Thymus (tissue), 11 donors: ENCODE results near the gene ZNF394. TPM values are rescaled to one million over a fixed set of nuclear protein-coding genes. Genes with fewer than 3 reads are reported as not detected.
A peak's percentile ranks its signal among the peaks of the same experiment; 100 is the strongest.
"Not testable (repeated sequence)": the region's sequence is repeated elsewhere in the genome, so short reads cannot be mapped to it uniquely, and the experiment has no call there.

ENCODE experiments used
- DNase-seq, 9 donors: peaks; one replicate each; pipeline ENCODE4 v3.0.0-alpha.2; 2013; ENCODE audit warnings: low spot score in 9 of 9, low read depth in 6 of 9, missing footprints in 1 of 9
- H3K27ac ChIP-seq, 2 donors: one replicate each; pipeline ENCODE4 v1.5.1; 2013; ENCODE audit warnings: control low read depth in 1 of 2, low read depth in 1 of 2, low read length in 1 of 2, mild to moderate bottlenecking in 1 of 2, moderate library complexity in 1 of 2
- H3K27me3 ChIP-seq, 2 donors: one replicate each; pipeline ENCODE4 v1.5.1; 2013; ENCODE audit warnings: low read length in 1 of 2; ENCODE audit not compliant: control insufficient read depth in 2 of 2, insufficient read depth in 1 of 2
- H3K36me3 ChIP-seq, 2 donors: one replicate each; pipeline ENCODE4 v1.5.1; 2013; ENCODE audit warnings: low read length in 1 of 2, mild to moderate bottlenecking in 1 of 2, moderate library complexity in 1 of 2; ENCODE audit not compliant: control insufficient read depth in 2 of 2, insufficient read depth in 2 of 2
- H3K4me1 ChIP-seq, 2 donors: one replicate each; pipeline ENCODE4 v1.5.1; 2013; ENCODE audit warnings: low read length in 2 of 2; ENCODE audit not compliant: control insufficient read depth in 2 of 2, insufficient read depth in 2 of 2
- H3K4me3 ChIP-seq, 2 donors: one replicate each; pipeline ENCODE4 v1.5.1; 2013; ENCODE audit warnings: low read length in 2 of 2, control low read depth in 1 of 2, mild to moderate bottlenecking in 1 of 2
- H3K9me3 ChIP-seq, 2 donors: one replicate each; pipeline ENCODE4 v1.5.1; 2013; ENCODE audit warnings: low read length in 1 of 2, mild to moderate bottlenecking in 1 of 2; ENCODE audit not compliant: control insufficient read depth in 2 of 2, insufficient read depth in 1 of 2
- WGBS: extraction: QIAGEN DNeasy Blood & Tissue Kit; methylation state at CpG from one replicate; pipeline ENCODE4 v1.1.7; 2013; 5-methylcytosine and 5-hydroxymethylcytosine counted together
- polyA plus RNA-seq: library from polyadenylated mRNA; stranded (reverse); fragments of 200-250 nt; gene quantifications from one replicate; pipeline ENCODE4 v1.2.3, GENCODE V29; 2013
- total RNA-seq: library from RNA; stranded (reverse); fragments of 120-200 nt; gene quantifications from one replicate; pipeline ENCODE4 v1.2.4, GENCODE V29; 2013
- donor health status: healthy.

Gene ZNF394
- total and polyA plus RNA-seq, 2 donors, result 26.1 to 41.3 TPM

GRCh38 chr7:99535667-99536066 lies 35.6 kb upstream of the ZNF394 start:
- Histone ChIP-seq H3K36me3 (peaks cover 23 to 24% of the 10 kb centered on the region in 2 donors), H3K27ac (no peak overlapping the region), H3K9me3 (peaks cover 16 to 56% of the 10 kb centered on the region in 2 donors), H3K4me1 (no peaks in the 10 kb centered on the region), H3K4me3 (no peak overlapping the region), H3K27me3 (no peaks in the 10 kb centered on the region)
- WGBS, result 95% methylated on average over 2 of the region's 2 CpGs
- DNase-seq, result no peak

- 98% methylated on average over 12 of the region's 12 CpGs for whole genome bisulfite sequencing
- H3K36me3 ChIP-seq, result peaks cover 45 to 55% of the 10 kb centered on the region in 2 donors
- no peak for DNase-seq
- no peak overlapping the region for H3K4me3 ChIP-seq
- H3K4me1 ChIP-seq, result no peaks in the 10 kb centered on the region
- H3K27ac ChIP-seq, result no peak overlapping the region
- no peaks in the 10 kb centered on the region for H3K27me3 ChIP-seq
- peaks cover 13 to 59% of the 10 kb centered on the region in 2 donors for H3K9me3 ChIP-seq
These were observed 31.3 kb upstream of the ZNF394 start for GRCh38 chr7:99531354-99531765.

GRCh38 chr7:99525713-99526440 lies 25.8 kb upstream of the ZNF394 start:
- H3K4me3 ChIP-seq, result no peak overlapping the region
- H3K27me3 ChIP-seq, result no peaks in the 10 kb centered on the region
- H3K9me3 ChIP-seq, result peaks cover 0 to 19% of the 10 kb centered on the region in 2 donors
- peak in 1 of 9 donors; percentile 25 for DNase-seq
- no peaks in the 10 kb centered on the region for H3K4me1 ChIP-seq
- WGBS, result 98% methylated on average over 21 of the region's 21 CpGs
- peaks cover 30 to 47% of the 10 kb centered on the region in 2 donors for H3K36me3 ChIP-seq
- no peak overlapping the region for H3K27ac ChIP-seq

GRCh38 chr7:99521399-99521798 lies 21.3 kb upstream of the ZNF394 start:
- 97% methylated on average over 3 of the region's 3 CpGs for WGBS
- H3K27ac ChIP-seq, result no peak overlapping the region
- H3K36me3 ChIP-seq, result peaks cover 26 to 31% of the 10 kb centered on the region in 2 donors

DNA sequence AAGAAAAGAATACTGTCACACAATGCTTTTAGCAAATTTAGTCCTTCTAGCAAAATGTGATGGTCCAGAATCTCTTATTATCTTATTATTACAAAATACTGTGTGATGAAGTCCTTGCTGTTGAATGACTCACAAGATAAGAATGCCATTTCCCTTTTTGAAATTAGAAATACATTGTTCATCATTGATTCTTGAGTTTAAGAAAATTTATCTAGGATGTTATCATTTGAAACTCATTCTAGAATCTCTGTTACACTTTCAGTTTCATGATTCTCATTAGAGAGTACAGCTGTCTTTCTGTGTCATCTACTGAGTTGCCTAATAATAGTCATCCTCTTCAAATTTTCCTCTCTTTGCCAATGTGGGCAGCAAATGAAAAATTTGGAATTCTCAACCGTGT lies 14.0 kb upstream of the ZNF394 start:
- 98% methylated on average over 1 of the region's 1 CpG for WGBS
- H3K27me3 ChIP-seq, result no peaks in the 10 kb centered on the region
- peaks cover 24 to 42% of the 10 kb centered on the region in 2 donors for H3K36me3 ChIP-seq
- no peak overlapping the region for H3K4me3 ChIP-seq
- H3K27ac ChIP-seq, result no peak overlapping the region
- H3K9me3 ChIP-seq, result no peaks in the 10 kb centered on the region
- no peak for DNase-seq
- no peaks in the 10 kb centered on the region for H3K4me1 ChIP-seq

More at GRCh38 chr7:99521399-99521798, 21.3 kb upstream of the ZNF394 start:
- no peak for DNase-seq
- no peaks in the 10 kb centered on the region for H3K4me1 ChIP-seq
- no peaks in the 10 kb centered on the region for H3K9me3 ChIP-seq
- H3K27me3 ChIP-seq, result no peaks in the 10 kb centered on the region
- H3K4me3 ChIP-seq, result no peak overlapping the region

DNA sequence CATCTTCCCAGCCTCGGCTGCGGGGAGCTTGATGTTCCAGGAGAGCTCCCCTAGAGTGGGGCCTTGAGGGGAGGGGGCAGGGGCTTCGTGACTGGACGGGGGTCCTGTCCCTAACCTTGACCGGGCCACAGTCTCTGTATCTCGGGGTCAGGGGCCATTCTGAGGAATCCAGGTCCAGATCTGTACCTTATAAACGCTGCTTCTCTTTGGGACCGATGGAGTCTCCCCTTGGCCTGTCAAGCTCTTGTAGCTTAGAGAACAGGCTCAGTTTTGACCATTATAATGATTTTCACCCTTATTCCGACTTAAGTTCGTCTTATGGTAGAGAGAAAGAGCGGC lies 5.2 kb upstream of the ZNF394 start:
- Histone ChIP-seq H3K9me3 (peaks cover 0 to 7% of the 10 kb centered on the region in 2 donors), H3K36me3 (peaks cover 0 to 2% of the 10 kb centered on the region in 2 donors), H3K27ac (peak overlapping the region; percentile 93 to 95), H3K4me1 (peaks cover 10 to 26% of the 10 kb centered on the region in 2 donors), H3K4me3 (peak overlapping the region; percentile 90 to 96), H3K27me3 (no peaks in the 10 kb centered on the region)
- DNase-seq, result no peak
- 4% methylated on average over 11 of the region's 11 CpGs for WGBS

DNA sequence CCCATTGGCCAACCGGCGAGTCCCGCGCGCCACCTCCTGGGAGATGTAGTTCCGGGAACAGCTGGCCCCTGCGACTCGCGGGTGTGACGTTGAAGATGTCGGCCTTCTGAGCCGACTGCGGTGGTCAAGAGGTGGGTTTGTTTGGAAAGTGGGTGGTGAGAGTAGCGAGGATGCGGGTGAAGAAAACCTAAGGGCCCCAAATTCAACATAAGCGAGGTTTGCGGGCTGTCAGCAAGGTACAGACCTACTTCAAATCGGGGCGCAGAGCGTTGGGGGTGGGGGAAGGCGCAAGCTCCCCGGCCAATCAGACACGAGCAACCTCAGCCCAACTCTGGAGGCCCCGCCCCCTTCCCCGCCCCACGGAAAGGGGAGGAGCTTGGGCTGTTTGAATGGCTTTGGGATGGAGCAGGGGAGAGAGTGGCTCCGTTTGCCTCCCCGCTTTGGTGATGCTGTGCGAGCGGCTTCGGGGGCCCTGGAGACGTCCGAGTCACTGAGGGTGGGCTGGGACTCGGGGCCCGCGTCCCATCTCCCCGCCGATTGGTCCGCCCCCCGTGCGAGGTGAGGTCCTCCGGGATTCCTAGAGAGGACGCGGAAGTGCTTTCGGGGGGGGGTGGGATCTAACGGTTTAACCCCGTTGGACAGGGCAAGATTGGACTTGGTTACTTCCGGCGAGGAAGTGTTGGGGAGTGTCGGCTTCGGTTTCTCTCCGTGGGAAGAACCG lies 4.7 kb upstream of the ZNF394 start, which contains the start of gene ZKSCAN5:
ZKSCAN5 (plus strand) TSS at position 60 of the 721 bp plus-strand sequence. CDS start 1,383 bp downstream, outside the sequence.
- Histone ChIP-seq H3K27ac (peak within 1 kb of the TSS; percentile 93 to 95), H3K27me3 (no peaks in the 10 kb centered on the region), H3K9me3 (peaks cover 0 to 12% of the 10 kb centered on the region in 2 donors), H3K36me3 (peaks cover 0 to 2% of the 10 kb centered on the region in 2 donors), H3K4me1 (peaks cover 10 to 26% of the 10 kb centered on the region in 2 donors), H3K4me3 (peak within 1 kb of the TSS; percentile 90 to 96)
- under 1% methylated on average over 53 of the region's 53 CpGs for WGBS
- DNase-seq, result peak; percentile 95 to 99 (median 97)

GRCh38 chr7:99504281-99504602 lies 4.2 kb upstream of the ZNF394 start:
- DNase-seq, result no peak
- peaks cover 10 to 26% of the 10 kb centered on the region in 2 donors for H3K4me1 ChIP-seq

GRCh38 chr7:99501236-99501635 lies 1.2 kb upstream of the ZNF394 start:
- Histone ChIP-seq H3K36me3 (peaks cover 6 to 12% of the 10 kb centered on the region in 2 donors), H3K9me3 (peaks cover 0 to 12% of the 10 kb centered on the region in 2 donors), H3K4me1 (peaks cover 15 to 34% of the 10 kb centered on the region in 2 donors)
- not testable (repeated sequence) for H3K27ac ChIP-seq, H3K4me3 ChIP-seq, DNase-seq, H3K27me3 ChIP-seq
- 99% methylated on average over 12 of the region's 12 CpGs for WGBS

More at GRCh38 chr7:99504281-99504602, 4.2 kb upstream of the ZNF394 start:
- Histone ChIP-seq H3K27ac (peak overlapping the region; percentile 69 to 93), H3K4me3 (peak overlapping the region; percentile 90 to 96), H3K27me3 (no peaks in the 10 kb centered on the region), H3K9me3 (peaks cover 0 to 12% of the 10 kb centered on the region in 2 donors), H3K36me3 (peaks cover 0 to 2% of the 10 kb centered on the region in 2 donors)
- 10% methylated on average over 19 of the region's 19 CpGs for WGBS
